Neutrophil (primary cell): ENCODE measurements around the gene GYPA.
"Not testable (repeated sequence)": the region's sequence is repeated elsewhere in the genome, so short reads cannot be mapped to it uniquely, and the experiment has no call there.

Source experiments
- H3K27ac ChIP-seq: fragments of 200-600 bp; sonication (generic); 2 replicates; pipeline ENCODE4 v1.5.1; 2016; ENCODE audit warnings: mild to moderate bottlenecking, moderate library complexity
- H3K27me3 ChIP-seq: fragments of 200-600 bp; sonication (generic); 2 replicates; pipeline ENCODE4 v1.6.0; 2016; ENCODE audit warnings: mild to moderate bottlenecking
- H3K36me3 ChIP-seq: fragments of 200-600 bp; sonication (generic); 2 replicates; pipeline ENCODE4 v1.5.1; 2017
- H3K4me1 ChIP-seq, 2 experiments: fragments of 200-600 bp in 1 of 2; sonication (generic) in 1 of 2; 1 replicate in 1 of 2; 2 replicates in 1 of 2; pipeline versions ENCODE4 v1.5.1 to v1.6.1; 2013 to 2016; ENCODE audit warnings: low read depth in 1 of 2, low read length in 1 of 2, mild to moderate bottlenecking in 1 of 2, moderate library complexity in 1 of 2; ENCODE audit not compliant: control insufficient read depth in 1 of 2, insufficient read depth in 1 of 2
- H3K4me3 ChIP-seq, 2 experiments: fragments of 200-600 bp in 1 of 2; sonication (generic) in 1 of 2; 1 replicate in 1 of 2; 2 replicates in 1 of 2; pipeline ENCODE4 v1.5.1; 2013 to 2016; ENCODE audit warnings: low read depth in 1 of 2, low read length in 1 of 2, mild to moderate bottlenecking in 1 of 2, moderate library complexity in 1 of 2
- H3K9me3 ChIP-seq: fragments of 200-600 bp; sonication (generic); 2 replicates; pipeline ENCODE4 v1.5.1; 2016
- TF ChIP-seq, protein P1 (sequence below): fragments of 200-600 bp; sonication (generic); IDR thresholded peaks from 2 replicates; pipeline ENCODE4 v1.5.1; 2016; ENCODE audit warnings: antibody characterized with exemption

Gene GYPA

DNA sequence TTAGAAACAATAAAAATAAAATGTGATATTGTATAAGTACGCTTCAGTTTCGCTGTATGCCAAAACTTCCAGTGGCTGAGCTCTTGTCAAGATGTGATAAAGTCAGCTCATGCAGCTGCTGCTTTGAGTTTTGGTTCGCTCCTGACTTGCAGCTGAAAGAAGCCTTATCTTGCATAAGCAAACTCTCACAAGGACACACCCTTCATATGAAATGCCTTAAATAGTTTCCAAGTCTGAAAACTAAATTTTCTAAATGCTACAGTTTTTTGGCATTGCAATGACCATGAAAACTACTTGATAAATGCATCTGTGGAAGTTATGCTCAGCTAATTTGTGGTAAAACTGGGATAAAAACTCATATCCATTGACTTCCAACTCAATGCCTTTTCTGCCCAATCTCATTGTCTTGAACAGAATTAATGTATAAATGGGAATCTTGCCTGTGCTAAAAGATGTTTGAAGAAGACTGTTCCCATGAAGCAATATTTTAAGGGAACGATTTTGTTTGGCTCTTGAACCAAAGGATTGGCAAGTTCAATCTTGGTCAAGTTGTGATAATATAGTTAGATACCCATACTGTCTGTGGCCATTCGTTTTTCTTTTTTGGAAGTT, 11.7 kb downstream of the GYPA start:
- not testable (repeated sequence) for H3K27me3 ChIP-seq, H3K4me1 ChIP-seq, H3K9me3 ChIP-seq, H3K36me3 ChIP-seq, H3K4me3 ChIP-seq, H3K27ac ChIP-seq

- H3K9me3 ChIP-seq, H3K27me3 ChIP-seq, H3K4me3 ChIP-seq, H3K4me1 ChIP-seq, H3K27ac ChIP-seq, H3K36me3 ChIP-seq: not testable (repeated sequence)
Measured at GRCh38 chr4:144125109-144125508, 15.4 kb downstream of the GYPA start.

DNA sequence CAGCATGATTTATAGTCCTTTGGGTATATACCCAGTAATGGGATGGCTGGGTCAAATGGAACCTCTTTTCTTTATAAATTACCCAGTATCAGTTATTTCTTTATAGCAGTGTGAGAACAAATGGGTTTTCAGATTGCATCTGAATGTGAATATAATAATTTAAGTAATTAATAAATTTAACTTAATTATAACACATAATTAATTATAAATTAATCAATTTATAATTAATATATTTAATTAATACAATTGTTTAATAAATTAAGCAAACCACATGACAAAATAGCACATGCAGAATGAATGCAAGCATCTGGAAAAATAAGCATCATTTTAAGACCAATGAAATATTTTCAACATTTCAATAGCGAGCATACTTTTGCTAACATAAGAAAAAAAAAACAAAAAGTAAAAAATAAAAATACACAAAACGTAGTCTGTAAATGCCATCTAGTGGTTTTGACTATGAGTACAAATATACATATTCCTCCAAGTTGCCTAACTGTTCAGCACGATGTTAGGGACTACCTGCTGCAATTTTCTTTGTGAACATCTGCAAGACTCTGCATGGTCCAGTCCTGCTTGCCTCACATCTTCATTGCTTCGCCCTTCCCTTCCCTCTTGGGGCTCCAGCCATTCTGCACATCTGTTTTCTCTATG, 16.4 kb downstream of the GYPA start:
- H3K4me1 ChIP-seq, H3K27ac ChIP-seq, H3K27me3 ChIP-seq, H3K9me3 ChIP-seq, H3K36me3 ChIP-seq, H3K4me3 ChIP-seq: not testable (repeated sequence)

- H3K27ac ChIP-seq, H3K4me3 ChIP-seq, H3K9me3 ChIP-seq, H3K4me1 ChIP-seq, H3K27me3 ChIP-seq, H3K36me3 ChIP-seq: not testable (repeated sequence)
Measured at GRCh38 chr4:144123269-144123668, 17.2 kb downstream of the GYPA start.

- H3K27ac ChIP-seq, H3K4me1 ChIP-seq, H3K27me3 ChIP-seq, H3K36me3 ChIP-seq, H3K9me3 ChIP-seq, H3K4me3 ChIP-seq: not testable (repeated sequence)
Measured at GRCh38 chr4:144119752-144120151, 20.8 kb downstream of the GYPA start.

- Histone ChIP-seq H3K4me1 (no peaks in the 10 kb centered on the region), H3K27me3 (no peaks in the 10 kb centered on the region), H3K27ac (no peak overlapping the region), H3K4me3 (no peak overlapping the region), H3K36me3 (no peaks in the 10 kb centered on the region), H3K9me3 (no peaks in the 10 kb centered on the region)
- TF ChIP-seq, protein P1, sequence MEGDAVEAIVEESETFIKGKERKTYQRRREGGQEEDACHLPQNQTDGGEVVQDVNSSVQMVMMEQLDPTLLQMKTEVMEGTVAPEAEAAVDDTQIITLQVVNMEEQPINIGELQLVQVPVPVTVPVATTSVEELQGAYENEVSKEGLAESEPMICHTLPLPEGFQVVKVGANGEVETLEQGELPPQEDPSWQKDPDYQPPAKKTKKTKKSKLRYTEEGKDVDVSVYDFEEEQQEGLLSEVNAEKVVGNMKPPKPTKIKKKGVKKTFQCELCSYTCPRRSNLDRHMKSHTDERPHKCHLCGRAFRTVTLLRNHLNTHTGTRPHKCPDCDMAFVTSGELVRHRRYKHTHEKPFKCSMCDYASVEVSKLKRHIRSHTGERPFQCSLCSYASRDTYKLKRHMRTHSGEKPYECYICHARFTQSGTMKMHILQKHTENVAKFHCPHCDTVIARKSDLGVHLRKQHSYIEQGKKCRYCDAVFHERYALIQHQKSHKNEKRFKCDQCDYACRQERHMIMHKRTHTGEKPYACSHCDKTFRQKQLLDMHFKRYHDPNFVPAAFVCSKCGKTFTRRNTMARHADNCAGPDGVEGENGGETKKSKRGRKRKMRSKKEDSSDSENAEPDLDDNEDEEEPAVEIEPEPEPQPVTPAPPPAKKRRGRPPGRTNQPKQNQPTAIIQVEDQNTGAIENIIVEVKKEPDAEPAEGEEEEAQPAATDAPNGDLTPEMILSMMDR = no peak
Measured at GRCh38 chr4:144115519-144115918, 25.0 kb downstream of the GYPA start.

DNA sequence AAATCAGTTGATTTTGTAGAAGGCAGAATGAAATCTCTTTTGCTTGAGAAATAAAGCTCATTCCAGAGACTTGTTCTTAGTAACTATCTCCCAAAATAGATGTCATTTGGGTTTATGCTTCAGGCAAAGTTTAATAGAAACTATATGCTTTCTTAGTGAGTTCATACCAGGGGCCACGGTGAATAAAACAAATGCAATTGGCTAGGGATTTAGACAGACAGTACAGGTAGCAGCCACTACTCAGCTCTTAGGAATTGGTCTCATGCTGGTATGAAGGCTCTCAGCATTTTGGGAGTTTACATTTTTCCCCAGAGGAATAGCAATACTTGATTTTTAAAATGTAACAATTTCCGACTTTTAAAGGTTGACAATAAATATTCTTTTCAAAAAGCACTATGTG, 27.0 kb downstream of the GYPA start:
- no peaks in the 10 kb centered on the region for H3K9me3 ChIP-seq
- TF ChIP-seq, protein P1 = no peak
- no peaks in the 10 kb centered on the region for H3K36me3 ChIP-seq
- H3K27me3 ChIP-seq = no peaks in the 10 kb centered on the region
- no peak overlapping the region for H3K27ac ChIP-seq
- H3K4me3 ChIP-seq = no peak overlapping the region
- no peaks in the 10 kb centered on the region for H3K4me1 ChIP-seq

- H3K27me3 ChIP-seq = no peaks in the 10 kb centered on the region
- no peak overlapping the region for H3K27ac ChIP-seq
- no peaks in the 10 kb centered on the region for H3K4me1 ChIP-seq
- no peaks in the 10 kb centered on the region for H3K9me3 ChIP-seq
- H3K4me3 ChIP-seq = no peak overlapping the region
- TF ChIP-seq, protein P1 = no peak
- H3K36me3 ChIP-seq = no peaks in the 10 kb centered on the region
Measured at GRCh38 chr4:144104509-144105130, 35.9 kb downstream of the GYPA start.

DNA sequence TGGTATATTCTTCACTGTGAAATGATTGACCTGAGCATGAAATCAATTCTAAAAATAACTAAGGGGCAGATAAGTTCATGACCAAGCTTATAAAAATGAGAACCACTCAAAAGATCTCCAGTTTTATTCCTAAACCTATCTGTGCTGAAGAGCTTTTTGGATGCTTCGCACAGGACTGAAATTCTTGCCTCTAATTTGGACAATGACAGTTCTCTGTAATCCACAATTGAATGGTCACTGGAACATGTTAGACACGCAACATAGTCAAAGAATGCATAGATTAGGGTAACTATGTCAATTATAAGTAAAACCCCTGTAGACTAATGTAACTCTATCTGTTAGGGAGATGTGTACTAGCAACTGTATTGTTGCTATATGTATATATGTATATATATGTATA, 42.7 kb downstream of the GYPA start:
- not testable (repeated sequence) for H3K4me1 ChIP-seq, H3K4me3 ChIP-seq

DNA sequence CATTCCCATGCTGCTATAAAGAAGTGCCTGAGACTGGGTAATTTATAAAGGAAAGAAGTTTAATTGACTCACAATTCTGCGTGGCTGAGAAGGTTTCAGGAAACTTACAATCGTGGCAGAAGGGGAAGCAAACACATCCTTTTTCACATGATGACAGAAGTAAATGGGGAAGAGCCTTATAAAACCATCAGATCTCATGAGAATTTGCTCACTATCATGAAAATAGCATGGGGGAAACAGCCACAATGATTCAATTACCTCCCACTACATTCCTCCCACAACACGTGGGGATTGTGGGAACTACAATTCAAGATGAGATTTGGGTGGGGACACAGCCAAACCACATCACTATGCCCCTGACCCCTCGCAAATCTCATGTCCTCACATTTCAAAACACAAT, 46.5 kb downstream of the GYPA start:
- H3K36me3 ChIP-seq, H3K4me1 ChIP-seq, H3K4me3 ChIP-seq, H3K9me3 ChIP-seq, H3K27me3 ChIP-seq, H3K27ac ChIP-seq: not testable (repeated sequence)

More for the DNA sequence above, 42.7 kb downstream of the GYPA start:
- not testable (repeated sequence) for H3K27me3 ChIP-seq, H3K36me3 ChIP-seq, H3K27ac ChIP-seq, H3K9me3 ChIP-seq

GRCh38 chr4:144091181-144091580, 49.3 kb downstream of the GYPA start:
- not testable (repeated sequence) for H3K27me3 ChIP-seq, H3K9me3 ChIP-seq, H3K4me1 ChIP-seq, H3K27ac ChIP-seq, H3K36me3 ChIP-seq, H3K4me3 ChIP-seq
